ENCODE data around the gene ZKSCAN1. TPM values are rescaled to one million over a fixed set of nuclear protein-coding genes. Genes with fewer than 3 reads are reported as not detected.
A peak's percentile ranks its signal among the peaks of the same experiment; 100 is the strongest.

The ZKSCAN1 gene
- total RNA-seq, 2 donors from 2014 or later = 75.8 to 86.5 TPM

DNA sequence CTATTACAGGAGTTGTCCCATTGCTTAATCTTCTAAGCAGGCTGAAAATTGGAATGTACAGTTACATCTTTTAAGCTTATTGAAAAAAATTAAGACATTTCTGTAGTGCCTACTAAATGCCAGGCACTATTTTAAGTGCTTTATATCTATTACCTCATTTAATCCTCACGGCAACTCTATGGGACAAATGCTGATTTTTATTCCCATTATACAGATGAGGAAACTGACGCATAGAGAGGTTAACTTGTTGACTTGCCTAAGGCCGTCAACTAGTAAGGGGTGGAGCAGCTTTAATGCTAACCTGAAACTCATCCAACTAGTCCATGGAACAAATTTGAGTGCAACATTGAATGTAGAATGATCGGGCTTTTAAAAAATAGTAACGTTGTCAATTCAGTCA is 2.5 kb downstream of the ZKSCAN1 start:
- 78% methylated on average over 5 of the region's 5 CpGs for WGBS
- Histone ChIP-seq H3K4me1 (replicated peaks) (peaks cover 20% of the 10 kb centered on the region), H3K27me3 (replicated peaks; ENCODE audit: insufficient read depth) (no peaks in the 10 kb centered on the region), H3K4me3 (peak overlapping the region in 1 of 2 donors; percentile 82), H3K27ac (peak overlapping the region; percentile 99 to 100), H3K9me3 (no peaks in the 10 kb centered on the region), H3K36me3 (no peaks in the 10 kb centered on the region)
- no peak for DNase-seq (ENCODE audit: low spot score)
- TF ChIP-seq, protein P1, sequence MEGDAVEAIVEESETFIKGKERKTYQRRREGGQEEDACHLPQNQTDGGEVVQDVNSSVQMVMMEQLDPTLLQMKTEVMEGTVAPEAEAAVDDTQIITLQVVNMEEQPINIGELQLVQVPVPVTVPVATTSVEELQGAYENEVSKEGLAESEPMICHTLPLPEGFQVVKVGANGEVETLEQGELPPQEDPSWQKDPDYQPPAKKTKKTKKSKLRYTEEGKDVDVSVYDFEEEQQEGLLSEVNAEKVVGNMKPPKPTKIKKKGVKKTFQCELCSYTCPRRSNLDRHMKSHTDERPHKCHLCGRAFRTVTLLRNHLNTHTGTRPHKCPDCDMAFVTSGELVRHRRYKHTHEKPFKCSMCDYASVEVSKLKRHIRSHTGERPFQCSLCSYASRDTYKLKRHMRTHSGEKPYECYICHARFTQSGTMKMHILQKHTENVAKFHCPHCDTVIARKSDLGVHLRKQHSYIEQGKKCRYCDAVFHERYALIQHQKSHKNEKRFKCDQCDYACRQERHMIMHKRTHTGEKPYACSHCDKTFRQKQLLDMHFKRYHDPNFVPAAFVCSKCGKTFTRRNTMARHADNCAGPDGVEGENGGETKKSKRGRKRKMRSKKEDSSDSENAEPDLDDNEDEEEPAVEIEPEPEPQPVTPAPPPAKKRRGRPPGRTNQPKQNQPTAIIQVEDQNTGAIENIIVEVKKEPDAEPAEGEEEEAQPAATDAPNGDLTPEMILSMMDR (IDR thresholded peaks at IDR 0.05) = no peak
- no peak for TF ChIP-seq POLR2A (IDR thresholded peaks at IDR 0.05)
- no peak for TF ChIP-seq POLR2AphosphoS5 (IDR thresholded peaks at IDR 0.05)
- intact Hi-C loops (cut with DNase I) = no loop called here

DNA sequence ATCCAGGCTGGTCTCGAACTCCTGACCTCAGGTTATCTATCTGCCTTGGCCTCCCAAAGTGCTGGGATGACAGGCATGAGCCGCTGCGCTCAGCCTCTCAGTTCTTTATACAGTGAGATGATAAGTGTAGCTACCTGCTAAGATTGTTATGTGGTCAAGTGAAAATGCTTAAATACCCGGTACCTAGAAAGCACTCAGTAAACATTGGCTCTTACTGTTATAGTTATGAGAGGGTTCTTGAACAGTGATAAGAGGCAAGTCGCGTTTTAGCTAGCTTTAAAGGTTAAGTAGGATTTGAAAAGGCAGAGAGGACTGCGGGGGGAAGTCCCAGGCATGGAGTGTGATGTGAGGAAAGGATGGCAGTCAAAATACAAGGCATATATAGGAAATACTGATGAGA is 4.5 kb downstream of the ZKSCAN1 start:
- no peak for TF ChIP-seq POLR2A (IDR thresholded peaks at IDR 0.05)
- TF ChIP-seq POLR2AphosphoS5 (IDR thresholded peaks at IDR 0.05) = no peak
- TF ChIP-seq, protein P1 (IDR thresholded peaks at IDR 0.05) = no peak
- Histone ChIP-seq H3K27ac (peak overlapping the region; percentile 99 to 100), H3K9me3 (no peaks in the 10 kb centered on the region), H3K36me3 (peaks cover 6 to 8% of the 10 kb centered on the region in 2 donors), H3K4me3 (no peak overlapping the region), H3K4me1 (replicated peaks) (peaks cover 26% of the 10 kb centered on the region), H3K27me3 (replicated peaks; ENCODE audit: insufficient read depth) (no peaks in the 10 kb centered on the region)
- DNase-seq (ENCODE audit: low spot score) = no peak
- 60% methylated on average over 7 of the region's 7 CpGs for WGBS
- intact Hi-C loops (cut with DNase I) = no loop called here

DNA sequence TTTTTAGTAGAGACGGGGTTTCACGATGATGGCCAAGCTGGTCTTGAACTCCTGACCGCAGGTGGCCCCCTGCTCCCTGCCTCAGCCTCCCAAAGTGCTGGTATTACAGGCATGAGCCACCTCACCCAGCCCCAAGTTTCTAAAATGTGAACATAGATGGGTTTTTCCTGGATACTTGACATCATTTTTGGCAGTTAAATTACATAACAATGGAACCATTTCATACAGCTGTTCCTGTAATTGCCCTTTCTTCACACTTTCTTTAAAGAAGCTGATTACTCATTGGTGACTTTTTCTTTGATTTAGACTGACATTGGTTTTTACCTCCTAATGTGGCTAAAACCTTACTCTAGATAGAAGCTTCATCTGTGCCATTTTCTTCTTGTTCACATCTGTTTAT is 5.9 kb downstream of the ZKSCAN1 start:
- intact Hi-C loops (cut with DNase I) = no loop called here
- DNase-seq (ENCODE audit: low spot score) = no peak
- Histone ChIP-seq H3K27me3 (replicated peaks; ENCODE audit: insufficient read depth) (no peaks in the 10 kb centered on the region), H3K4me1 (replicated peaks) (peaks cover 26% of the 10 kb centered on the region), H3K4me3 (no peak overlapping the region), H3K27ac (peak overlapping the region; percentile 99 to 100), H3K9me3 (no peaks in the 10 kb centered on the region), H3K36me3 (peaks cover 6 to 8% of the 10 kb centered on the region in 2 donors)
- TF ChIP-seq POLR2A (IDR thresholded peaks at IDR 0.05) (no peak), POLR2AphosphoS5 (IDR thresholded peaks at IDR 0.05) (no peak)
- TF ChIP-seq, protein P1 (IDR thresholded peaks at IDR 0.05) = no peak
- 92% methylated on average over 3 of the region's 3 CpGs for WGBS

DNA sequence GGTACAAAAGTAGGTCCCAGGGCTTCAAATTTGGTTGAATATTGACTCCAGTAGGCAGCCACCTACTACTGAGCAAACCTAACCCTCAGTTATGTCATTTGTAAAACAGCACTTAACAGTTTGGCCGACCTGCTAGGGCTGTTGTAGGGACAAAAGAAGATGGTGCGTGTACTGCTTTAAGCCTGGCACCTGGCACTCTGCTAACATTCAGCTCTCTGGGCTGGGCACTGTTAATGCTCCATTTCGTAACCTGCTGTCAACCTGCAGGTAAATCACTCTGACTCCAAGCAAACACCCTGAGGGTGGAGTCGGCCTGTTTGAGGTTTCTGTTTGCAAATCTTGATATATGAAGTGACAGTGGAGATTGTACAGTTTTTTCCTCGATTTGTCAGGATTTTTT is 7.2 kb downstream of the ZKSCAN1 start:
- intact Hi-C loops (cut with DNase I) = no loop called here
- peaks cover 26% of the 10 kb centered on the region for H3K4me1 ChIP-seq (replicated peaks)
- TF ChIP-seq, protein P1 (IDR thresholded peaks at IDR 0.05) = peak in 1 of 4 experiments; percentile 16
- TF ChIP-seq POLR2AphosphoS5 (IDR thresholded peaks at IDR 0.05) (peak; percentile 95), POLR2A (IDR thresholded peaks at IDR 0.05) (no peak)
- 34% methylated on average over 5 of the region's 5 CpGs for WGBS
- peak overlapping the region; percentile 99 to 100 for H3K27ac ChIP-seq
- no peaks in the 10 kb centered on the region for H3K9me3 ChIP-seq
- no peaks in the 10 kb centered on the region for H3K27me3 ChIP-seq (replicated peaks; ENCODE audit: insufficient read depth)
- H3K36me3 ChIP-seq = peaks cover 6 to 8% of the 10 kb centered on the region in 2 donors
- peak; percentile 96 for DNase-seq (ENCODE audit: low spot score)
- no peak overlapping the region for H3K4me3 ChIP-seq

DNA sequence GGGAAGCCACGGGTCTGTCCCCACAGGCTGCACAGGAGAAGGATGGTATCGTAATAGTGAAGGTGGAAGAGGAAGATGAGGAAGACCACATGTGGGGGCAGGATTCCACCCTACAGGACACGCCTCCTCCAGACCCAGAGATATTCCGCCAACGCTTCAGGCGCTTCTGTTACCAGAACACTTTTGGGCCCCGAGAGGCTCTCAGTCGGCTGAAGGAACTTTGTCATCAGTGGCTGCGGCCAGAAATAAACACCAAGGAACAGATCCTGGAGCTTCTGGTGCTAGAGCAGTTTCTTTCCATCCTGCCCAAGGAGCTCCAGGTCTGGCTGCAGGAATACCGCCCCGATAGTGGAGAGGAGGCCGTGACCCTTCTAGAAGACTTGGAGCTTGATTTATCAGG is 8.1 kb downstream of the ZKSCAN1 start:
- H3K4me3 ChIP-seq = no peak overlapping the region

More for the DNA sequence above, 8.1 kb downstream of the ZKSCAN1 start:
- peaks cover 20% of the 10 kb centered on the region for H3K4me1 ChIP-seq (replicated peaks)
- H3K27me3 ChIP-seq (replicated peaks; ENCODE audit: insufficient read depth) = no peaks in the 10 kb centered on the region
- TF ChIP-seq POLR2AphosphoS5 (IDR thresholded peaks at IDR 0.05) = peak; percentile 52
- TF ChIP-seq, protein P1 (IDR thresholded peaks at IDR 0.05) = no peak
- no peak for TF ChIP-seq POLR2A (IDR thresholded peaks at IDR 0.05)
- intact Hi-C loops (cut with DNase I) = no loop called here
- peak overlapping the region; percentile 99 to 100 for H3K27ac ChIP-seq
- WGBS = 77% methylated on average over 12 of the region's 12 CpGs
- peaks cover 6 to 8% of the 10 kb centered on the region in 2 donors for H3K36me3 ChIP-seq
- DNase-seq (ENCODE audit: low spot score) = peak; percentile 59
- no peaks in the 10 kb centered on the region for H3K9me3 ChIP-seq

Data from prostate gland (tissue), 2 donors.